ENCODE data around the gene TAX1BP3. TPM values are rescaled to one million over a fixed set of nuclear protein-coding genes. Genes with fewer than 3 reads are reported as not detected.

TAX1BP3 gene
- total and polyA plus RNA-seq, 4 donors, result 11.9 to 27.7 (median 20.0) TPM

DNA sequence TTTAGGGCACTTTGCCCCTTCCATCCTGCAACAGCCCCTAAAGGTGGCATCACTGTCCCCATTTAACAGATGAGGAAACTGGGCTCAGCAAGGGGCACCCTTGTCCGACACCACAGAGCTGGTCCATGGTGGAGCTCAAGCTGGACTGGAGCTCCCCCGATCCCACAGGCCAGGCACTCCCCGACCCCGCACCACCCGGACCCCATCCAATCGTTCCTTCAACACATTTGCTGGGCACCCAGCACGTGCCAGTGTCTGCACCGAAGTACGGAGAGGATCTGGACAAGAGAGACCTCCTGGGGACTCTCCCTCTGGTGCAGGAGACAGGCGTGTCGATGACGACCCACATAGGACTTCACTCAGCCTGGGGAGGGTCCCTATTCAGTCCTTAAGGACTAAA lies 13.7 kb upstream of the TAX1BP3 start:
- no peak overlapping the region for H3K27ac ChIP-seq (ENCODE audit: low read depth in 1 of 2, low read length in 2 of 2)
- 89% methylated on average over 12 of the region's 12 CpGs for WGBS

GRCh38 chr17:3681565-3681964 lies 13.2 kb upstream of the TAX1BP3 start:
- Histone ChIP-seq H3K4me3 (ENCODE audit: low read depth in 1 of 3, low read length in 3 of 3) (no peak overlapping the region), H3K4me1 (ENCODE audit: control insufficient read depth in 4 of 4, insufficient read depth in 4 of 4, low read length in 3 of 4) (no peaks in the 10 kb centered on the region), H3K9me3 (ENCODE audit: control insufficient read depth in 4 of 4, low read length in 3 of 4) (no peaks in the 10 kb centered on the region), H3K27me3 (ENCODE audit: control insufficient read depth in 4 of 4, insufficient read depth in 4 of 4, low read length in 3 of 4) (no peaks in the 10 kb centered on the region), H3K27ac (ENCODE audit: low read depth in 1 of 2, low read length in 2 of 2) (no peak overlapping the region), H3K9ac (ENCODE audit: low read depth in 1 of 2, low read length in 2 of 2) (no peak overlapping the region), H3K36me3 (ENCODE audit: control insufficient read depth in 4 of 4, insufficient read depth in 3 of 4, low read depth in 1 of 4, low read length in 3 of 4) (no peaks in the 10 kb centered on the region)
- TF ChIP-seq HNF4A (conservative IDR thresholded peaks at IDR 0.05) (no peak), ZBTB33 (IDR thresholded peaks at IDR 0.05) (no peak), FOXA1 (IDR thresholded peaks at IDR 0.05) (no peak), JUND (IDR thresholded peaks at IDR 0.05) (no peak), NR2F2 (IDR thresholded peaks at IDR 0.05) (no peak), RAD21 (IDR thresholded peaks at IDR 0.05) (no peak), YY1 (IDR thresholded peaks at IDR 0.05) (no peak), FOXA2 (IDR thresholded peaks at IDR 0.05) (no peak), HNF4G (IDR thresholded peaks at IDR 0.05) (no peak), TAF1 (conservative IDR thresholded peaks at IDR 0.05) (no peak)
- TF ChIP-seq, protein P1, sequence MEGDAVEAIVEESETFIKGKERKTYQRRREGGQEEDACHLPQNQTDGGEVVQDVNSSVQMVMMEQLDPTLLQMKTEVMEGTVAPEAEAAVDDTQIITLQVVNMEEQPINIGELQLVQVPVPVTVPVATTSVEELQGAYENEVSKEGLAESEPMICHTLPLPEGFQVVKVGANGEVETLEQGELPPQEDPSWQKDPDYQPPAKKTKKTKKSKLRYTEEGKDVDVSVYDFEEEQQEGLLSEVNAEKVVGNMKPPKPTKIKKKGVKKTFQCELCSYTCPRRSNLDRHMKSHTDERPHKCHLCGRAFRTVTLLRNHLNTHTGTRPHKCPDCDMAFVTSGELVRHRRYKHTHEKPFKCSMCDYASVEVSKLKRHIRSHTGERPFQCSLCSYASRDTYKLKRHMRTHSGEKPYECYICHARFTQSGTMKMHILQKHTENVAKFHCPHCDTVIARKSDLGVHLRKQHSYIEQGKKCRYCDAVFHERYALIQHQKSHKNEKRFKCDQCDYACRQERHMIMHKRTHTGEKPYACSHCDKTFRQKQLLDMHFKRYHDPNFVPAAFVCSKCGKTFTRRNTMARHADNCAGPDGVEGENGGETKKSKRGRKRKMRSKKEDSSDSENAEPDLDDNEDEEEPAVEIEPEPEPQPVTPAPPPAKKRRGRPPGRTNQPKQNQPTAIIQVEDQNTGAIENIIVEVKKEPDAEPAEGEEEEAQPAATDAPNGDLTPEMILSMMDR (IDR thresholded peaks at IDR 0.05; ENCODE audit: low read depth, low read length, missing input control), result no peak
- TF ChIP-seq, protein P2, sequence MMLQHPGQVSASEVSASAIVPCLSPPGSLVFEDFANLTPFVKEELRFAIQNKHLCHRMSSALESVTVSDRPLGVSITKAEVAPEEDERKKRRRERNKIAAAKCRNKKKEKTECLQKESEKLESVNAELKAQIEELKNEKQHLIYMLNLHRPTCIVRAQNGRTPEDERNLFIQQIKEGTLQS (IDR thresholded peaks at IDR 0.05), result no peak
- WGBS, result 81% methylated on average over 20 of the region's 20 CpGs
- DNase-seq (ENCODE audit: low spot score), result no peak

More for the DNA sequence above, 13.7 kb upstream of the TAX1BP3 start:
- H3K9ac ChIP-seq (ENCODE audit: low read depth in 1 of 2, low read length in 2 of 2), result no peak overlapping the region
- no peaks in the 10 kb centered on the region for H3K4me1 ChIP-seq (ENCODE audit: control insufficient read depth in 4 of 4, insufficient read depth in 4 of 4, low read length in 3 of 4)
- DNase-seq (ENCODE audit: low spot score), result no peak
- H3K4me3 ChIP-seq (ENCODE audit: low read depth in 1 of 3, low read length in 3 of 3), result no peak overlapping the region
- H3K27me3 ChIP-seq (ENCODE audit: control insufficient read depth in 4 of 4, insufficient read depth in 4 of 4, low read length in 3 of 4), result no peaks in the 10 kb centered on the region
- H3K9me3 ChIP-seq (ENCODE audit: control insufficient read depth in 4 of 4, low read length in 3 of 4), result no peaks in the 10 kb centered on the region
- TF ChIP-seq TAF1 (conservative IDR thresholded peaks at IDR 0.05) (no peak), JUND (IDR thresholded peaks at IDR 0.05) (no peak)
- no peaks in the 10 kb centered on the region for H3K36me3 ChIP-seq (ENCODE audit: control insufficient read depth in 4 of 4, insufficient read depth in 3 of 4, low read depth in 1 of 4, low read length in 3 of 4)

- 81% methylated on average over 12 of the region's 12 CpGs for WGBS
- Histone ChIP-seq H3K9ac (ENCODE audit: low read depth in 1 of 2, low read length in 2 of 2) (no peak overlapping the region), H3K4me3 (ENCODE audit: low read depth in 1 of 3, low read length in 3 of 3) (no peak overlapping the region), H3K27ac (ENCODE audit: low read depth in 1 of 2, low read length in 2 of 2) (no peak overlapping the region), H3K36me3 (ENCODE audit: control insufficient read depth in 4 of 4, insufficient read depth in 3 of 4, low read depth in 1 of 4, low read length in 3 of 4) (no peaks in the 10 kb centered on the region), H3K27me3 (ENCODE audit: control insufficient read depth in 4 of 4, insufficient read depth in 4 of 4, low read length in 3 of 4) (no peaks in the 10 kb centered on the region), H3K4me1 (ENCODE audit: control insufficient read depth in 4 of 4, insufficient read depth in 4 of 4, low read length in 3 of 4) (no peaks in the 10 kb centered on the region), H3K9me3 (ENCODE audit: control insufficient read depth in 4 of 4, low read length in 3 of 4) (no peaks in the 10 kb centered on the region)
- no peak for DNase-seq (ENCODE audit: low spot score)
- TF ChIP-seq, protein P3, sequence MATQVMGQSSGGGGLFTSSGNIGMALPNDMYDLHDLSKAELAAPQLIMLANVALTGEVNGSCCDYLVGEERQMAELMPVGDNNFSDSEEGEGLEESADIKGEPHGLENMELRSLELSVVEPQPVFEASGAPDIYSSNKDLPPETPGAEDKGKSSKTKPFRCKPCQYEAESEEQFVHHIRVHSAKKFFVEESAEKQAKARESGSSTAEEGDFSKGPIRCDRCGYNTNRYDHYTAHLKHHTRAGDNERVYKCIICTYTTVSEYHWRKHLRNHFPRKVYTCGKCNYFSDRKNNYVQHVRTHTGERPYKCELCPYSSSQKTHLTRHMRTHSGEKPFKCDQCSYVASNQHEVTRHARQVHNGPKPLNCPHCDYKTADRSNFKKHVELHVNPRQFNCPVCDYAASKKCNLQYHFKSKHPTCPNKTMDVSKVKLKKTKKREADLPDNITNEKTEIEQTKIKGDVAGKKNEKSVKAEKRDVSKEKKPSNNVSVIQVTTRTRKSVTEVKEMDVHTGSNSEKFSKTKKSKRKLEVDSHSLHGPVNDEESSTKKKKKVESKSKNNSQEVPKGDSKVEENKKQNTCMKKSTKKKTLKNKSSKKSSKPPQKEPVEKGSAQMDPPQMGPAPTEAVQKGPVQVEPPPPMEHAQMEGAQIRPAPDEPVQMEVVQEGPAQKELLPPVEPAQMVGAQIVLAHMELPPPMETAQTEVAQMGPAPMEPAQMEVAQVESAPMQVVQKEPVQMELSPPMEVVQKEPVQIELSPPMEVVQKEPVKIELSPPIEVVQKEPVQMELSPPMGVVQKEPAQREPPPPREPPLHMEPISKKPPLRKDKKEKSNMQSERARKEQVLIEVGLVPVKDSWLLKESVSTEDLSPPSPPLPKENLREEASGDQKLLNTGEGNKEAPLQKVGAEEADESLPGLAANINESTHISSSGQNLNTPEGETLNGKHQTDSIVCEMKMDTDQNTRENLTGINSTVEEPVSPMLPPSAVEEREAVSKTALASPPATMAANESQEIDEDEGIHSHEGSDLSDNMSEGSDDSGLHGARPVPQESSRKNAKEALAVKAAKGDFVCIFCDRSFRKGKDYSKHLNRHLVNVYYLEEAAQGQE (IDR thresholded peaks at IDR 0.05), result no peak
- TF ChIP-seq ZBTB33 (IDR thresholded peaks at IDR 0.05) (no peak), RXRA (IDR thresholded peaks at IDR 0.05) (no peak), HNF4A (conservative IDR thresholded peaks at IDR 0.05) (no peak), FOXA2 (IDR thresholded peaks at IDR 0.05) (no peak), HNF4G (IDR thresholded peaks at IDR 0.05) (no peak), YY1 (IDR thresholded peaks at IDR 0.05) (no peak), GABPA (IDR thresholded peaks at IDR 0.05 in 1 of 2, conservative IDR thresholded peaks at IDR 0.05 in 1 of 2) (no peak)
- TF ChIP-seq, protein P2 (IDR thresholded peaks at IDR 0.05), result no peak
- TF ChIP-seq, protein P1 (IDR thresholded peaks at IDR 0.05; ENCODE audit: low read depth, low read length, missing input control), result no peak
Measured at GRCh38 chr17:3681057-3681456, 12.7 kb upstream of the TAX1BP3 start.

Measured in liver (tissue), 9 donors.